ENCODE results near the gene MOSMO.

- no peak for TF ChIP-seq CTCF (IDR thresholded peaks at IDR 0.05; ENCODE audit: low read depth, low read length, poor library complexity, severe bottlenecking)
- no peak for TF ChIP-seq EZH2phosphoT487 (IDR thresholded peaks at IDR 0.05; ENCODE audit: borderline replicate concordance, low read length)
These were observed 4.7 kb upstream of the MOSMO start for GRCh38 chr16:22003195-22003594.
